Right atrium auricular region (tissue), 2 donors: ENCODE data around the gene MYO3B. TPM values are rescaled to one million over a fixed set of nuclear protein-coding genes. Genes with fewer than 3 reads are reported as not detected.

Source experiments
- DNase-seq: peaks from one replicate; pipeline ENCODE4 v3.0.0-alpha.2; 2019; ENCODE audit warnings: low spot score
- H3K27ac ChIP-seq, 2 donors: fragments of 200-600 bp; sonication (generic); 1 replicate in 1 of 2; 2 replicates in 1 of 2; pipeline ENCODE4 v1.5.1; 2016 to 2019
- H3K27me3 ChIP-seq, 2 donors: fragments of 200-600 bp; sonication (generic); one replicate each; pipeline versions ENCODE4 v1.5.1 to v1.6.0; 2017 to 2019
- H3K36me3 ChIP-seq: fragments of 200-600 bp; sonication (generic); one replicate; pipeline ENCODE4 v1.5.1; 2016
- H3K4me1 ChIP-seq, 2 donors: fragments of 200-600 bp; sonication (generic); one replicate each; pipeline versions ENCODE4 v1.5.1 to v1.6.0; 2017 to 2019
- H3K4me3 ChIP-seq, 2 donors: fragments of 200-600 bp; sonication (generic); 1 replicate in 1 of 2; 2 replicates in 1 of 2; pipeline ENCODE4 v1.5.1; 2017 to 2019; ENCODE audit warnings: mild to moderate bottlenecking in 1 of 2, moderate library complexity in 1 of 2
- H3K9me3 ChIP-seq, 2 donors: fragments of 200-600 bp; sonication (generic); one replicate each; pipeline ENCODE4 v1.5.1; 2019
- CTCF ChIP-seq, 2 donors: fragments of 200-600 bp; sonication (generic); IDR thresholded peaks; one replicate each; pipeline ENCODE4 v1.5.1; 2019; ENCODE audit warnings: antibody characterized with exemption in 2 of 2
- total RNA-seq, 2 donors: library from RNA; depleted of rRNA; stranded (reverse); fragments of >200 nt; gene quantifications; one replicate each; pipeline ENCODE4 v1.1.0, GENCODE V29; 2016

MYO3B gene
- total RNA-seq, 2 donors from 2014 or later, result not detected

- H3K4me1 ChIP-seq, result no peaks in the 10 kb centered on the region
- no peaks in the 10 kb centered on the region for H3K36me3 ChIP-seq
- no peak for TF ChIP-seq CTCF (IDR thresholded peaks at IDR 0.05)
- H3K27ac ChIP-seq, result no peak overlapping the region
- no peak overlapping the region for H3K4me3 ChIP-seq
- DNase-seq, result no peak
- H3K9me3 ChIP-seq, result no peaks in the 10 kb centered on the region
- no peaks in the 10 kb centered on the region for H3K27me3 ChIP-seq
Measured at GRCh38 chr2:170264522-170264860, 86.5 kb downstream of the MYO3B start.

- no peak overlapping the region for H3K4me3 ChIP-seq
- no peaks in the 10 kb centered on the region for H3K9me3 ChIP-seq
- TF ChIP-seq CTCF (IDR thresholded peaks at IDR 0.05), result no peak
- DNase-seq, result no peak
- H3K27ac ChIP-seq, result no peak overlapping the region
- H3K4me1 ChIP-seq, result no peaks in the 10 kb centered on the region
- H3K36me3 ChIP-seq, result no peaks in the 10 kb centered on the region
- H3K27me3 ChIP-seq, result no peaks in the 10 kb centered on the region
Measured at GRCh38 chr2:170264865-170265264, 86.9 kb downstream of the MYO3B start.

- no peaks in the 10 kb centered on the region for H3K27me3 ChIP-seq
- no peaks in the 10 kb centered on the region for H3K9me3 ChIP-seq
- H3K4me3 ChIP-seq, result no peak overlapping the region
- no peak overlapping the region for H3K27ac ChIP-seq
- no peaks in the 10 kb centered on the region for H3K36me3 ChIP-seq
- no peak for DNase-seq
- H3K4me1 ChIP-seq, result no peaks in the 10 kb centered on the region
- TF ChIP-seq CTCF (IDR thresholded peaks at IDR 0.05), result no peak
Measured at GRCh38 chr2:170265321-170265720, 87.4 kb downstream of the MYO3B start.

- Histone ChIP-seq H3K4me1 (no peaks in the 10 kb centered on the region), H3K27me3 (no peaks in the 10 kb centered on the region), H3K4me3 (no peak overlapping the region), H3K36me3 (no peaks in the 10 kb centered on the region), H3K27ac (no peak overlapping the region), H3K9me3 (no peaks in the 10 kb centered on the region)
- DNase-seq, result no peak
- TF ChIP-seq CTCF (IDR thresholded peaks at IDR 0.05), result no peak
Measured at GRCh38 chr2:170266358-170266757, 88.4 kb downstream of the MYO3B start.

- Histone ChIP-seq H3K36me3 (no peaks in the 10 kb centered on the region), H3K4me3 (no peak overlapping the region), H3K4me1 (no peaks in the 10 kb centered on the region), H3K9me3 (no peaks in the 10 kb centered on the region), H3K27me3 (no peaks in the 10 kb centered on the region), H3K27ac (no peak overlapping the region)
- TF ChIP-seq CTCF (IDR thresholded peaks at IDR 0.05), result no peak
- no peak for DNase-seq
Measured at GRCh38 chr2:170267071-170267470, 89.1 kb downstream of the MYO3B start.

- H3K4me1 ChIP-seq, result no peaks in the 10 kb centered on the region
- H3K27ac ChIP-seq, result no peak overlapping the region
- H3K27me3 ChIP-seq, result no peaks in the 10 kb centered on the region
- no peak for DNase-seq
- no peaks in the 10 kb centered on the region for H3K36me3 ChIP-seq
- TF ChIP-seq CTCF (IDR thresholded peaks at IDR 0.05), result no peak
- no peak overlapping the region for H3K4me3 ChIP-seq
- no peaks in the 10 kb centered on the region for H3K9me3 ChIP-seq
Measured at GRCh38 chr2:170270278-170270864, 92.4 kb downstream of the MYO3B start.
